Body of pancreas (tissue), 4 donors: ENCODE results near the gene ACTN4.

Experiments
- POLR2A ChIP-seq, 3 donors: fragments of 450-650 bp; IDR thresholded peaks; one replicate each; pipeline ENCODE4 v1.6.1; 2016; ENCODE audit warnings: antibody characterized with exemption in 3 of 3, mild to moderate bottlenecking in 2 of 3
- TF ChIP-seq, protein P1 (sequence below), 7 experiments: fragments of 450-650 bp in 4 of 7; fragments of 200-600 bp in 3 of 7; sonication (generic) in 3 of 7; IDR thresholded peaks; one replicate each; pipeline ENCODE4 v1.5.1; 2016 to 2019; ENCODE audit warnings: antibody characterized with exemption in 7 of 7

DNA sequence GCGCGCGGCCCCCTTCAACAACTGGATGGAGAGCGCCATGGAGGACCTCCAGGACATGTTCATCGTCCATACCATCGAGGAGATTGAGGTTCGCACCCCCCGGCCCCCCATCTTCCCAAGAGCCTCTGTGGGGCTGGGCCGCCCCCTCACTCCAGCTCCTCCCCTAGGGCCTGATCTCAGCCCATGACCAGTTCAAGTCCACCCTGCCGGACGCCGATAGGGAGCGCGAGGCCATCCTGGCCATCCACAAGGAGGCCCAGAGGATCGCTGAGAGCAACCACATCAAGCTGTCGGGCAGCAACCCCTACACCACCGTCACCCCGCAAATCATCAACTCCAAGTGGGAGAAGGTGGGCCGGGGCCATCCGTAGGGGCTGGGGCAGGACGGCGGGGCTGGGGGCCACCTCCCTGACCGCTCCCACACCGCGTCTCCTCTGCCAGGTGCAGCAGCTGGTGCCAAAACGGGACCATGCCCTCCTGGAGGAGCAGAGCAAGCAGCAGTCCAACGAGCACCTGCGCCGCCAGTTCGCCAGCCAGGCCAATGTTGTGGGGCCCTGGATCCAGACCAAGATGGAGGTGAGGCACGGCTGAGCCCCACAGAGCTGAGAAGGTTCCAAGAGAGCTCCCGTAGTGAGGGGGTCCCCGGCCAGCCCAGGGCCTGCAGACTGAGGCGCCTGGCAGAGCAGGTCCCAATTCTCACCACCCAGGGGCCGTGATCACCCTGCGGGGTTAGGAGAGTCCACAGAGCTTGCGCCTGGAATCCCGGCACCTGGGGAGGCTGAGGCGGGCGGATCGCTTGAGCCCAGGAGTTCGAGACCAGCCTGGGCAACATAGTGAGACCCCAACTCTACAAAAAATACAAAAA lies 76.8 kb downstream of the ACTN4 start:
- TF ChIP-seq, protein P1, sequence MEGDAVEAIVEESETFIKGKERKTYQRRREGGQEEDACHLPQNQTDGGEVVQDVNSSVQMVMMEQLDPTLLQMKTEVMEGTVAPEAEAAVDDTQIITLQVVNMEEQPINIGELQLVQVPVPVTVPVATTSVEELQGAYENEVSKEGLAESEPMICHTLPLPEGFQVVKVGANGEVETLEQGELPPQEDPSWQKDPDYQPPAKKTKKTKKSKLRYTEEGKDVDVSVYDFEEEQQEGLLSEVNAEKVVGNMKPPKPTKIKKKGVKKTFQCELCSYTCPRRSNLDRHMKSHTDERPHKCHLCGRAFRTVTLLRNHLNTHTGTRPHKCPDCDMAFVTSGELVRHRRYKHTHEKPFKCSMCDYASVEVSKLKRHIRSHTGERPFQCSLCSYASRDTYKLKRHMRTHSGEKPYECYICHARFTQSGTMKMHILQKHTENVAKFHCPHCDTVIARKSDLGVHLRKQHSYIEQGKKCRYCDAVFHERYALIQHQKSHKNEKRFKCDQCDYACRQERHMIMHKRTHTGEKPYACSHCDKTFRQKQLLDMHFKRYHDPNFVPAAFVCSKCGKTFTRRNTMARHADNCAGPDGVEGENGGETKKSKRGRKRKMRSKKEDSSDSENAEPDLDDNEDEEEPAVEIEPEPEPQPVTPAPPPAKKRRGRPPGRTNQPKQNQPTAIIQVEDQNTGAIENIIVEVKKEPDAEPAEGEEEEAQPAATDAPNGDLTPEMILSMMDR (IDR thresholded peaks at IDR 0.05): no peak
- TF ChIP-seq POLR2A (IDR thresholded peaks at IDR 0.05): no peak
